CD4-positive, alpha-beta memory T cell (primary cell): ENCODE data around the gene SPTBN4. TPM values are rescaled to one million over a fixed set of nuclear protein-coding genes. Genes with fewer than 3 reads are reported as not detected.

ENCODE experiments used
- CTCF ChIA-PET: fragments of 350-600 bp; sonication (Branson Sonifier 250); formaldehyde crosslinking; loops from one replicate; lab custom pipeline; 2021; ENCODE audit warnings: inconsistent platforms; ENCODE audit not compliant: partially characterized antibody; lab: Charles Lee
- POLR2A ChIA-PET: fragments of 350-600 bp; sonication (Branson Sonifier 250); formaldehyde crosslinking; loops from one replicate; lab custom pipeline; 2021; ENCODE audit not compliant: partially characterized antibody; lab: Charles Lee
- DNase-seq, 5 donors: peaks; one replicate each; pipeline versions ENCODE4 v3.0.0 to v3.0.0-alpha.2; 2020 to 2022; ENCODE audit warnings: mixed read lengths in 1 of 5
- H3K27ac ChIP-seq: one replicate; pipeline ENCODE4 v1.7.0; 2013; ENCODE audit warnings: low read depth, low read length
- H3K27me3 ChIP-seq: 2 replicates; pipeline ENCODE4 v1.7.0; 2013; ENCODE audit warnings: mild to moderate bottlenecking, low read length, moderate library complexity; ENCODE audit not compliant: insufficient read depth
- H3K36me3 ChIP-seq: 2 replicates; pipeline ENCODE4 v1.7.0; 2013; ENCODE audit warnings: mild to moderate bottlenecking, low read length, moderate library complexity; ENCODE audit not compliant: insufficient read depth
- H3K4me1 ChIP-seq: 2 replicates; pipeline ENCODE4 v1.7.0; 2013; ENCODE audit warnings: mild to moderate bottlenecking, low read length, moderate library complexity; ENCODE audit not compliant: insufficient read depth
- H3K4me3 ChIP-seq, 2 donors: one replicate each; pipeline ENCODE4 v1.7.0; 2013; ENCODE audit warnings: low read length in 2 of 2, mild to moderate bottlenecking in 1 of 2
- H3K9me3 ChIP-seq, 2 donors: one replicate each; pipeline ENCODE4 v1.7.0; 2013; ENCODE audit warnings: low read length in 2 of 2, control low read depth in 1 of 2; ENCODE audit not compliant: control insufficient read depth in 1 of 2
- H3K27ac Mint-ChIP-seq, 7 donors: one replicate each; pipeline ENCODE4 v1.8.0; 2020 to 2021; ENCODE audit warnings: mixed read lengths in 7 of 7, mild to moderate bottlenecking in 6 of 7, inconsistent platforms in 3 of 7, moderate library complexity in 3 of 7
- H3K27me3 Mint-ChIP-seq, 2 donors: one replicate each; pipeline ENCODE4 v1.8.0; 2020 to 2021; ENCODE audit warnings: mixed read lengths in 2 of 2
- H3K36me3 Mint-ChIP-seq, 2 donors: one replicate each; pipeline ENCODE4 v1.8.0; 2020 to 2021; ENCODE audit warnings: mixed read lengths in 2 of 2, inconsistent platforms in 1 of 2, mild to moderate bottlenecking in 1 of 2
- H3K4me1 Mint-ChIP-seq, 4 donors: one replicate each; pipeline ENCODE4 v1.8.0; 2020 to 2021; ENCODE audit warnings: mixed read lengths in 4 of 4, mild to moderate bottlenecking in 1 of 4
- H3K4me3 Mint-ChIP-seq, 8 donors: one replicate each; pipeline ENCODE4 v1.8.0; 2020 to 2021; ENCODE audit warnings: mixed read lengths in 8 of 8, mild to moderate bottlenecking in 7 of 8, moderate library complexity in 6 of 8, inconsistent platforms in 3 of 8
- H3K9me3 Mint-ChIP-seq, 8 donors: one replicate each; pipeline ENCODE4 v1.8.0; 2020 to 2021; ENCODE audit warnings: mixed read lengths in 8 of 8, mild to moderate bottlenecking in 5 of 8, inconsistent platforms in 3 of 8, moderate library complexity in 1 of 8
- intact Hi-C: fragments of 100-400 bp; cut with micrococcal nuclease; formaldehyde crosslinking; loops from one replicate; pipeline ENCODE4 v1.15.1; 2023
- polyA plus RNA-seq, 2 donors: library from polyadenylated mRNA; unstranded; fragments of 300-500 nt; fragmentation: Illumina TruSeq; gene quantifications; one replicate each; pipeline ENCODE4 v1.2.3, GENCODE V29; 2021
- total RNA-seq, 2 experiments: library from RNA; stranded (reverse); gene quantifications; one replicate each; pipeline ENCODE4 v1.2.3, GENCODE V29; 2021

Gene SPTBN4
- total and polyA plus RNA-seq, 4 experiments from 2014 or later: 0.02 to 0.30 (median 0.17) TPM; not detected in 1

DNA sequence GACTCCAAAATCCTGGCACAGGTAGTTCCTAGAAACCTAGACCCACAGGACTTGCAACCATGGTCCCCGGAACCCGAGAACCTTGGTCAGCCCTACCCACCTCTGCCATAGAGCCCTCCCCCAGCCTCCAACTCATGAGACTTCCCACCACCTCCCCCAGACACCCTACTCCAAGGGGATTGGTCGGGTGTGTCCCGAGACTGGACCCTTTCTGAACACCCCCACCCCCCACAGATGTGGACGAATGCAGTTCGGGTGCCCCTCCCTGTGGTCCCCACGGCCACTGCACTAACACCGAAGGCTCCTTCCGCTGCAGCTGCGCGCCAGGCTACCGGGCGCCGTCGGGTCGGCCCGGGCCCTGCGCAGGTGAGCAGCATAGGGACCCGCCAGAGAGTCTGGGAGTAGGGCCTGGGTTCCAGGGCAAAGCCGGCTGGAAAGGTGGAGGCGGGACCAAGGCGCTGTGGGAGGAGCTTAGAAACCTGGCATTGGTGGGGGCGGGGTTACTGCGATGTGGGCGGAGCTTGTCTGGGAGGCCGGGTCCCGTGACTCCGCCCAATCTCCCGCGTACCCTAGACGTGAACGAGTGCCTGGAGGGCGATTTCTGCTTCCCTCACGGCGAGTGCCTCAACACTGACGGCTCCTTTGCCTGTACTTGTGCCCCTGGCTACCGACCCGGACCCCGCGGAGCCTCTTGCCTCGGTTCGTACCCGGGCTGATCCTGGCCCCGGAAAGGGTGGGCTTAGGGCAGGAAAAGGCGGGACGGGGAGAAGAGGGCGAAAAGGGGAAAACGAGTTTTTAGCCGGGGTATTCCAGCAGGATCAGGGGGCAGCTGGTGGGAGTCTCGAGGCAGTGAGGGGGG is 146.3 kb downstream of the SPTBN4 start:
- H3K36me3 Mint-ChIP-seq: peaks cover 0 to 9% of the 10 kb centered on the region in 2 donors
- no peaks in the 10 kb centered on the region for H3K27me3 Mint-ChIP-seq
- H3K4me3 Mint-ChIP-seq: peak overlapping the region; percentile 92 to 97 (median 96)
- DNase-seq: peak; percentile 48 to 65 (median 56)
- no peaks in the 10 kb centered on the region for H3K27me3 ChIP-seq
- peak overlapping the region; percentile 34 to 85 for H3K4me3 ChIP-seq
- POLR2A ChIA-PET: interaction anchor here (0.6 to 4.6 kb wide), 5 partner anchors 8 to 752 kb away, joined by 3 to 94 read pairs (median 4); partner anchors contain the start of genes B9D2 and BLVRB
- H3K9me3 Mint-ChIP-seq: no peaks in the 10 kb centered on the region
- H3K27ac ChIP-seq: peak overlapping the region; percentile 66
- H3K4me1 ChIP-seq: peaks cover 76% of the 10 kb centered on the region
- CTCF ChIA-PET: interaction anchor here (1.2 to 4.4 kb wide), 3 partner anchors 10 to 22 kb away, joined by 4 to 30 read pairs (median 12); partner anchors contain the start of gene LTBP4
- H3K36me3 ChIP-seq: no peaks in the 10 kb centered on the region
- peaks cover 37 to 72% (median 52%) of the 10 kb centered on the region in 4 donors for H3K4me1 Mint-ChIP-seq
- intact Hi-C loops: loop anchor here (1.0 to 5.0 kb wide), 3 partner anchors 8 to 326 kb away; partner anchors contain the start of genes AKT2, COQ8B and ITPKC
- no peaks in the 10 kb centered on the region for H3K9me3 ChIP-seq
- H3K27ac Mint-ChIP-seq: peak overlapping the region; percentile 96 to 98 (median 97)

DNA sequence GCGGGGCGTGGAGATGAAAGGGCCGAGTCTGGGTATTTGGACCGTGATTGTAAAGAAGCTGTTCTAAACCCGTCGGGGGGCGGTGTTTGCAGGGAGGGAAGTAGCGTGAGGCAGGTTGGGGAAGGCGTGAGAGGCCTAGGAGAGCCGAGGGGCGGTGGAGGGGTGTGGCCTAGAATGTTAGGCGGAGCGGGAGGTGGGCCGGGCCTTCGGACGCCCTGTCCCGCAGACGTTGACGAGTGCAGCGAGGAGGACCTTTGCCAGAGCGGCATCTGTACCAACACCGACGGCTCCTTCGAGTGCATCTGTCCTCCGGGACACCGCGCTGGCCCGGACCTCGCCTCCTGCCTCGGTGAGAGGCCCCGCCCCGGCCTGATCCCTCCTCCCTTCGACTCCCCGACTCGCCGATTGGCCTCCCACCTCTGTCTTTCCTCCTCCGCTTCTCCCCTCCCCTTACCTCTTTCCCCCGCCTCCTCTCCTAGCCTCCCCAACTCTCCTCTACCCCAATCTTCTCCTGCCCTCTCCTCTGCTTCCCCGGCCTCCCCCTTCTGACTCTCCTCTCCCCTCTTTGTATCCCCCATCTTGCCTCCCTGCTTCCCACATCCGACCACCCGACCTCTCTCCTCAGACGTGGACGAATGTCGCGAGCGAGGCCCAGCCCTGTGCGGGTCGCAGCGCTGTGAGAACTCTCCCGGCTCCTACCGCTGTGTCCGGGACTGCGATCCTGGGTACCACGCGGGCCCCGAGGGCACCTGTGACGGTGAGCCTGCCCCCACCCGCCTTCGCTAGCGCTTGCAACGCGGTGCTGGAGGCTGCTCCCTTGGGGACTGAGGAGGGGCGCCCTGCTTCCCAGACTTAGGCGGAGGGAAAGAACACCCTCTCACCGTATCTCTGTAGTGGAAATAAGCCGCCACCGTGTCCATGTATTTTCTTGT is 147.2 kb downstream of the SPTBN4 start:
- Histone ChIP-seq H3K4me3 (peak overlapping the region; percentile 85 to 93), H3K27me3 (no peaks in the 10 kb centered on the region), H3K36me3 (no peaks in the 10 kb centered on the region), H3K9me3 (no peaks in the 10 kb centered on the region), H3K4me1 (peaks cover 67% of the 10 kb centered on the region), H3K27ac (peak overlapping the region; percentile 66)
- CTCF ChIA-PET: interaction anchor here (1.2 to 4.4 kb wide), 5 partner anchors 8 to 21 kb away, joined by 4 to 30 read pairs (median 6); partner anchors contain the start of gene LTBP4
- H3K27me3 Mint-ChIP-seq: no peaks in the 10 kb centered on the region
- peaks cover 35 to 64% (median 49%) of the 10 kb centered on the region in 4 donors for H3K4me1 Mint-ChIP-seq
- peak overlapping the region; percentile 92 to 97 (median 96) for H3K4me3 Mint-ChIP-seq
- POLR2A ChIA-PET: interaction anchor here (0.9 to 4.6 kb wide), 4 partner anchors 9 to 751 kb away, joined by 3 to 94 read pairs (median 4); partner anchors contain the start of genes B9D2 and BLVRB
- DNase-seq: peak; percentile 82 to 89 (median 84)
- peaks cover 3 to 14% of the 10 kb centered on the region in 2 donors for H3K36me3 Mint-ChIP-seq
- intact Hi-C loops: loop anchor here (1.0 to 5.0 kb wide), 5 partner anchors 9 to 327 kb away; partner anchors contain the start of genes AKT2, COQ8B, ITPKC and LTBP4
- H3K9me3 Mint-ChIP-seq: no peaks in the 10 kb centered on the region
- peak overlapping the region; percentile 95 to 98 (median 97) for H3K27ac Mint-ChIP-seq

- H3K36me3 Mint-ChIP-seq: peaks cover 6 to 21% of the 10 kb centered on the region in 2 donors
- Histone ChIP-seq H3K9me3 (no peaks in the 10 kb centered on the region), H3K27me3 (no peaks in the 10 kb centered on the region), H3K27ac (peak overlapping the region; percentile 66), H3K4me3 (peak overlapping the region; percentile 85 to 93), H3K4me1 (peaks cover 60% of the 10 kb centered on the region), H3K36me3 (peaks cover 6% of the 10 kb centered on the region)
- H3K4me1 Mint-ChIP-seq: peaks cover 31 to 59% (median 45%) of the 10 kb centered on the region in 4 donors
- intact Hi-C loops: loop anchor here (2.0 to 5.0 kb wide), 4 partner anchors 14 to 328 kb away; partner anchors contain the start of genes AKT2, COQ8B, ITPKC and LTBP4
- peak; percentile 61 to 90 (median 62) for DNase-seq
- ChIA-PET POLR2A (interaction anchor here (1.2 to 4.6 kb wide), 3 partner anchors 10 to 649 kb away, joined by 3 to 94 read pairs (median 4); no protein-coding TSS in a partner anchor), CTCF (interaction anchor here (0.5 to 4.4 kb wide), 4 partner anchors 9 to 24 kb away, joined by 3 to 30 read pairs (median 5); no protein-coding TSS in a partner anchor)
- H3K27ac Mint-ChIP-seq: peak overlapping the region; percentile 93 to 98 (median 96)
- no peaks in the 10 kb centered on the region for H3K9me3 Mint-ChIP-seq
- H3K27me3 Mint-ChIP-seq: no peaks in the 10 kb centered on the region
- peak overlapping the region; percentile 92 to 97 (median 96) for H3K4me3 Mint-ChIP-seq
These were observed 148.0 kb downstream of the SPTBN4 start for GRCh38 chr19:40614622-40615411.

DNA sequence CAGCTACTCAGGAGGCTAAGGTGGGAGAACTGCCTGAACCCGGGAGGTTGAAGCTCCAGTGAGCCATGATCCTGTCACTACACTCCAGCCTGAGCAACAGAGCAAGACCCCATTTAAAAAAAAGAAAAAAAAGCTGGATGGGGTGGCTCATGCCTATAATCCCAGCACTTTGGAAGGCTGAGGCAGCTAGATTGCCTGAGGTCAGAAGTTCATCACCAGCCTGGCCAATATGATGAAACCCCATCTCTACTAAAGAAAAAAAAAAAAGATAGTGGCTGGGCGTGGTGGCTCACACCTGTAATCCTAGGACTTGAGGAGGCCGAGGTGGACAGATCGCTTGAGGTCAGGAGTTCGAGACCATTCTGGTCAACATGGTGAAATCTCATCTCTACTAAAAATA is 149.4 kb downstream of the SPTBN4 start:
- H3K4me3 ChIP-seq: no peak overlapping the region
- ChIA-PET POLR2A (interaction anchor here (4.6 kb wide), 1 partner anchor 11 kb away, joined by 94 read pairs; no protein-coding TSS in a partner anchor), CTCF (interaction anchor here (1.3 to 4.4 kb wide), 4 partner anchors 12 to 19 kb away, joined by 5 to 30 read pairs (median 6); partner anchors contain the start of gene LTBP4)
- H3K9me3 ChIP-seq: no peaks in the 10 kb centered on the region
- intact Hi-C loops: no loop called here
- peaks cover 9% of the 10 kb centered on the region for H3K36me3 ChIP-seq
- no peaks in the 10 kb centered on the region for H3K27me3 Mint-ChIP-seq
- H3K4me3 Mint-ChIP-seq: no peak overlapping the region
- H3K27ac ChIP-seq: no peak overlapping the region
- peaks cover 20 to 46% (median 33%) of the 10 kb centered on the region in 4 donors for H3K4me1 Mint-ChIP-seq
- peak overlapping the region in 2 of 7 donors; percentile 80 to 96 for H3K27ac Mint-ChIP-seq
- peaks cover 11 to 24% of the 10 kb centered on the region in 2 donors for H3K36me3 Mint-ChIP-seq
- DNase-seq: no peak
- no peaks in the 10 kb centered on the region for H3K9me3 Mint-ChIP-seq
- H3K27me3 ChIP-seq: no peaks in the 10 kb centered on the region
- peaks cover 46% of the 10 kb centered on the region for H3K4me1 ChIP-seq

GRCh38 chr19:40616941-40617340 is 150.1 kb downstream of the SPTBN4 start:
- ChIA-PET POLR2A (interaction anchor here (4.6 kb wide), 1 partner anchor 12 kb away, joined by 94 read pairs; no protein-coding TSS in a partner anchor), CTCF (interaction anchor here (1.3 to 4.4 kb wide), 3 partner anchors 13 to 18 kb away, joined by 5 to 30 read pairs (median 5); no protein-coding TSS in a partner anchor)
- peaks cover 14% of the 10 kb centered on the region for H3K36me3 ChIP-seq
- Mint-ChIP-seq H3K27me3 (no peaks in the 10 kb centered on the region), H3K4me1 (peaks cover 19 to 39% (median 29%) of the 10 kb centered on the region in 4 donors), H3K36me3 (peaks cover 14 to 30% of the 10 kb centered on the region in 2 donors), H3K9me3 (no peaks in the 10 kb centered on the region), H3K27ac (no peak overlapping the region), H3K4me3 (no peak overlapping the region)
- no peak overlapping the region for H3K27ac ChIP-seq
- DNase-seq: no peak
- intact Hi-C loops: no loop called here
- H3K4me1 ChIP-seq: peaks cover 38% of the 10 kb centered on the region
- no peak overlapping the region for H3K4me3 ChIP-seq
- no peaks in the 10 kb centered on the region for H3K9me3 ChIP-seq
- no peaks in the 10 kb centered on the region for H3K27me3 ChIP-seq
